Neural cell (in vitro differentiated cells): Measurements from ENCODE around the gene GRSF1. TPM values are rescaled to one million over a fixed set of nuclear protein-coding genes. Genes with fewer than 3 reads are reported as not detected.

ENCODE experiments used
- H2AFZ ChIP-seq: fragments of 200-600, 300-800 bp; sonication (generic), shearing (Covaris generic); 2 replicates; pipeline ENCODE4 v1.6.0; 2014; ENCODE audit warnings: low read depth, mild to moderate bottlenecking, antibody characterized with exemption, low read length, moderate library complexity
- H3F3A ChIP-seq: fragments of 200-600 bp; shearing (Covaris generic); 2 replicates; pipeline ENCODE4 v1.6.1; 2016; ENCODE audit warnings: mild to moderate bottlenecking, moderate library complexity, mixed read lengths, antibody characterized with exemption, low read length; ENCODE audit not compliant: insufficient read depth, poor library complexity, severe bottlenecking
- H3K27ac ChIP-seq: fragments of 200-600, 300-800 bp; sonication (generic), shearing (Covaris generic); 2 replicates; pipeline ENCODE4 v1.5.1; 2014; ENCODE audit warnings: mild to moderate bottlenecking, low read length, moderate library complexity
- H3K27me3 ChIP-seq: fragments of 300-800, 200-600 bp; sonication (generic), shearing (Covaris generic); 2 replicates; pipeline ENCODE4 v1.6.0; 2014; ENCODE audit warnings: mild to moderate bottlenecking, low read depth, low read length, moderate library complexity; ENCODE audit not compliant: insufficient read depth
- H3K36me3 ChIP-seq: fragments of 300-800, 200-600 bp; sonication (generic), shearing (Covaris generic); 2 replicates; pipeline ENCODE4 v1.5.1; 2014; ENCODE audit warnings: mild to moderate bottlenecking, antibody characterized with exemption, low read length, moderate library complexity; ENCODE audit not compliant: insufficient read depth
- H3K4me2 ChIP-seq: fragments of 300-800, 200-600 bp; sonication (generic), shearing (Covaris generic); 2 replicates; pipeline ENCODE4 v1.6.0; 2014; ENCODE audit warnings: mild to moderate bottlenecking, low read length
- H3K4me3 ChIP-seq: fragments of 300-800, 200-600 bp; sonication (generic), shearing (Covaris generic); 2 replicates; pipeline ENCODE4 v1.5.1; 2014; ENCODE audit warnings: mild to moderate bottlenecking, low read length, moderate library complexity
- H3K79me2 ChIP-seq: fragments of 200-600 bp; shearing (Covaris generic); replicated peaks from 2 replicates; pipeline ENCODE4 v1.6.0; 2014; ENCODE audit warnings: mild to moderate bottlenecking, low read length, moderate library complexity; ENCODE audit not compliant: insufficient read depth
- H3K9ac ChIP-seq: fragments of 300-800, 200-600 bp; sonication (generic), shearing (Covaris generic); 2 replicates; pipeline ENCODE4 v1.6.1; 2016; ENCODE audit warnings: mild to moderate bottlenecking, low read length, mixed read lengths
- H3K9me2 ChIP-seq: fragments of 200-600 bp; shearing (Covaris generic); 2 replicates; pipeline ENCODE4 v1.6.1; 2016; ENCODE audit warnings: mild to moderate bottlenecking, low read length, mixed read lengths; ENCODE audit not compliant: insufficient read depth
- H3K9me3 ChIP-seq: fragments of 200-600, 300-800 bp; sonication (generic), shearing (Covaris generic); 2 replicates; pipeline ENCODE4 v1.6.1; 2016; ENCODE audit warnings: mild to moderate bottlenecking, mixed run types, low read length, moderate library complexity, mixed read lengths
- H4K20me1 ChIP-seq: fragments of 200-600 bp; shearing (Covaris generic); 2 replicates; pipeline ENCODE4 v1.6.1; 2016; ENCODE audit warnings: mild to moderate bottlenecking, mixed run types; ENCODE audit not compliant: insufficient read depth
- EP300 ChIP-seq: fragments of 450-650 bp; conservative IDR thresholded peaks from 2 replicates; pipeline ENCODE4 v1.6.1; 2014; ENCODE audit warnings: antibody characterized with exemption, mild to moderate bottlenecking, moderate library complexity; ENCODE audit not compliant: poor library complexity, severe bottlenecking
- EZH2 ChIP-seq: fragments of 200-600, 300-800 bp; shearing (Covaris generic), sonication (generic); IDR thresholded peaks from 2 replicates; pipeline ENCODE4 v1.6.1; 2014; ENCODE audit warnings: antibody characterized with exemption, low read length, borderline replicate concordance, mild to moderate bottlenecking; ENCODE audit not compliant: insufficient read depth, poor library complexity, severe bottlenecking
- MXI1 ChIP-seq: fragments of 450-650 bp; conservative IDR thresholded peaks from 2 replicates; pipeline ENCODE4 v1.6.1; 2014; ENCODE audit warnings: antibody characterized with exemption, mild to moderate bottlenecking; ENCODE audit not compliant: poor library complexity, severe bottlenecking
- POLR2AphosphoS5 ChIP-seq: IDR thresholded peaks from 2 replicates; pipeline ENCODE4 v1.6.1; 2012
- RAD21 ChIP-seq: fragments of 450-650 bp; conservative IDR thresholded peaks from 2 replicates; pipeline ENCODE4 v1.6.1; 2014; ENCODE audit warnings: antibody characterized with exemption, mild to moderate bottlenecking, moderate library complexity
- REST ChIP-seq: IDR thresholded peaks from 2 replicates; pipeline ENCODE4 v1.6.1; 2012; ENCODE audit warnings: borderline replicate concordance
- SMC3 ChIP-seq: fragments of 450-650 bp; conservative IDR thresholded peaks from 2 replicates; pipeline ENCODE4 v1.6.1; 2014; ENCODE audit warnings: antibody characterized with exemption, mild to moderate bottlenecking, moderate library complexity; ENCODE audit not compliant: poor library complexity
- TAF1 ChIP-seq: IDR thresholded peaks from 2 replicates; pipeline ENCODE4 v1.6.1; 2012; ENCODE audit warnings: low read depth
- polyA plus RNA-seq: library from polyadenylated mRNA; depleted of rRNA; stranded (reverse); fragments of >200 nt; gene quantifications from 2 replicates; pipeline ENCODE4 v1.2.3, GENCODE V29; 2014
- TF ChIP-seq, protein P1 (sequence below): fragments of 450-650 bp; IDR thresholded peaks from 2 replicates; pipeline ENCODE4 v1.5.1; 2014; ENCODE audit warnings: antibody characterized with exemption, mild to moderate bottlenecking, moderate library complexity; ENCODE audit not compliant: poor library complexity, severe bottlenecking

The GRSF1 gene
- polyA plus RNA-seq, 1 donor from 2014 or later: 85.5 TPM

- Histone ChIP-seq H3K9me3 (no peaks in the 10 kb centered on the region), H4K20me1 (no peaks in the 10 kb centered on the region), H3F3A (no peaks in the 10 kb centered on the region)
These were observed 31.5 kb downstream of the GRSF1 start for GRCh38 chr4:70808151-70808550.

GRCh38 chr4:70802928-70803580 is 36.6 kb downstream of the GRSF1 start:
- no peak overlapping the region for H3K27ac ChIP-seq
- no peak overlapping the region for H3K4me2 ChIP-seq
- no peak overlapping the region for H2AFZ ChIP-seq
- H3K4me3 ChIP-seq: no peak overlapping the region
- no peaks in the 10 kb centered on the region for H3K79me2 ChIP-seq
- no peaks in the 10 kb centered on the region for H4K20me1 ChIP-seq
- no peaks in the 10 kb centered on the region for H3K9me3 ChIP-seq
- H3F3A ChIP-seq: peaks cover 3% of the 10 kb centered on the region
- H3K27me3 ChIP-seq: no peaks in the 10 kb centered on the region
- H3K36me3 ChIP-seq: peaks cover 25% of the 10 kb centered on the region
- no peak for TF ChIP-seq REST
- no peak for TF ChIP-seq MXI1
- TF ChIP-seq SMC3: no peak
- no peak for TF ChIP-seq TAF1
- no peak for TF ChIP-seq RAD21
- no peak for TF ChIP-seq EP300
- no peaks in the 10 kb centered on the region for H3K9me2 ChIP-seq
- no peak overlapping the region for H3K9ac ChIP-seq

More at GRCh38 chr4:70808151-70808550, 31.5 kb downstream of the GRSF1 start:
- Histone ChIP-seq H3K79me2 (no peaks in the 10 kb centered on the region), H2AFZ (no peak overlapping the region), H3K27ac (no peak overlapping the region), H3K4me2 (no peak overlapping the region), H3K9me2 (no peaks in the 10 kb centered on the region), H3K36me3 (peaks cover 9% of the 10 kb centered on the region), H3K27me3 (no peaks in the 10 kb centered on the region), H3K9ac (no peak overlapping the region), H3K4me3 (no peak overlapping the region)
- TF ChIP-seq POLR2AphosphoS5: no peak
- TF ChIP-seq, protein P1, sequence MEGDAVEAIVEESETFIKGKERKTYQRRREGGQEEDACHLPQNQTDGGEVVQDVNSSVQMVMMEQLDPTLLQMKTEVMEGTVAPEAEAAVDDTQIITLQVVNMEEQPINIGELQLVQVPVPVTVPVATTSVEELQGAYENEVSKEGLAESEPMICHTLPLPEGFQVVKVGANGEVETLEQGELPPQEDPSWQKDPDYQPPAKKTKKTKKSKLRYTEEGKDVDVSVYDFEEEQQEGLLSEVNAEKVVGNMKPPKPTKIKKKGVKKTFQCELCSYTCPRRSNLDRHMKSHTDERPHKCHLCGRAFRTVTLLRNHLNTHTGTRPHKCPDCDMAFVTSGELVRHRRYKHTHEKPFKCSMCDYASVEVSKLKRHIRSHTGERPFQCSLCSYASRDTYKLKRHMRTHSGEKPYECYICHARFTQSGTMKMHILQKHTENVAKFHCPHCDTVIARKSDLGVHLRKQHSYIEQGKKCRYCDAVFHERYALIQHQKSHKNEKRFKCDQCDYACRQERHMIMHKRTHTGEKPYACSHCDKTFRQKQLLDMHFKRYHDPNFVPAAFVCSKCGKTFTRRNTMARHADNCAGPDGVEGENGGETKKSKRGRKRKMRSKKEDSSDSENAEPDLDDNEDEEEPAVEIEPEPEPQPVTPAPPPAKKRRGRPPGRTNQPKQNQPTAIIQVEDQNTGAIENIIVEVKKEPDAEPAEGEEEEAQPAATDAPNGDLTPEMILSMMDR: no peak
- no peak for TF ChIP-seq EZH2
- no peak for TF ChIP-seq EP300
- TF ChIP-seq SMC3: no peak
- TF ChIP-seq RAD21: no peak
- no peak for TF ChIP-seq MXI1
- TF ChIP-seq REST: no peak
- no peak for TF ChIP-seq TAF1
